WTC11 (cell line): ENCODE measurements around the gene LCN10. TPM values are rescaled to one million over a fixed set of nuclear protein-coding genes. Genes with fewer than 3 reads are reported as not detected.

ENCODE experiments used
- ATAC-seq: fragments of 200-7000 bp; cut with Tn5 transposase; 2 replicates; pipeline ENCODE4 v1.10.0; 2021; ENCODE audit warnings: mild to moderate bottlenecking, moderate library complexity
- CTCF ChIA-PET: fragments of 300-600 bp; sonication (Branson Sonifier 250); formaldehyde crosslinking; loops from one replicate; lab custom pipeline; 2021; ENCODE audit warnings: antibody characterized with exemption; lab: Charles Lee
- POLR2A ChIA-PET: fragments of 350-600 bp; sonication (Branson Sonifier 250); formaldehyde crosslinking; loops from one replicate; lab custom pipeline; 2021; ENCODE audit warnings: antibody characterized with exemption; lab: Charles Lee
- DNase-seq: peaks from one replicate; pipeline ENCODE4 v3.0.0; 2021; ENCODE audit warnings: low spot score
- H3K27ac Mint-ChIP-seq: 2 replicates; pipeline ENCODE4 v1.8.0; 2021; ENCODE audit warnings: mixed read lengths
- H3K27me3 Mint-ChIP-seq: 2 replicates; pipeline ENCODE4 v1.8.0; 2021; ENCODE audit warnings: low read depth, mild to moderate bottlenecking, moderate library complexity, mixed read lengths
- H3K36me3 Mint-ChIP-seq: 2 replicates; pipeline ENCODE4 v1.8.0; 2021; ENCODE audit warnings: mixed read lengths
- H3K4me1 Mint-ChIP-seq: 2 replicates; pipeline ENCODE4 v1.8.0; 2022; ENCODE audit warnings: mixed read lengths
- H3K4me3 Mint-ChIP-seq: 2 replicates; pipeline ENCODE4 v1.8.0; 2021; ENCODE audit warnings: mild to moderate bottlenecking, moderate library complexity, mixed read lengths
- H3K9me3 Mint-ChIP-seq: 2 replicates; pipeline ENCODE4 v1.8.0; 2021; ENCODE audit warnings: mixed read lengths
- ARID4B ChIP-seq: sonication (generic); formaldehyde crosslinking; IDR thresholded peaks from 2 replicates; pipeline ENCODE4 v1.8.0; 2023; ENCODE audit warnings: missing genetic modification reagents, mild to moderate bottlenecking, borderline replicate concordance
- CBFB ChIP-seq: sonication (generic); formaldehyde crosslinking; IDR thresholded peaks from 2 replicates; pipeline ENCODE4 v1.8.1; 2022; ENCODE audit warnings: mild to moderate bottlenecking, low read depth, missing genetic modification reagents
- ETV6 ChIP-seq: sonication (generic); formaldehyde crosslinking; IDR thresholded peaks from 2 replicates; pipeline ENCODE4 v1.8.1; 2022; ENCODE audit warnings: mild to moderate bottlenecking, missing genetic modification reagents
- FOXJ3 ChIP-seq: sonication (generic); formaldehyde crosslinking; IDR thresholded peaks from 2 replicates; pipeline ENCODE4 v1.9.0; 2021; ENCODE audit warnings: missing genetic modification reagents, mild to moderate bottlenecking, borderline replicate concordance
- FOXK1 ChIP-seq: sonication (generic); formaldehyde crosslinking; IDR thresholded peaks from 2 replicates; pipeline ENCODE4 v1.8.0; 2022; ENCODE audit warnings: mild to moderate bottlenecking, moderate library complexity, missing genetic modification reagents
- FOXP4 ChIP-seq: sonication (generic); formaldehyde crosslinking; IDR thresholded peaks from 2 replicates; pipeline ENCODE4 v1.8.0; 2022; ENCODE audit warnings: mild to moderate bottlenecking, missing genetic modification reagents
- MXD4 ChIP-seq: fragments of 250-450 bp; sonication (Bioruptor Pico); IDR thresholded peaks from 2 replicates; pipeline ENCODE4 v1.8.0; 2021; ENCODE audit warnings: mild to moderate bottlenecking, moderate library complexity, borderline replicate concordance
- MYBL2 ChIP-seq: sonication (generic); formaldehyde crosslinking; IDR thresholded peaks from 2 replicates; pipeline ENCODE4 v1.8.1; 2023; ENCODE audit warnings: mild to moderate bottlenecking, moderate library complexity, missing genetic modification reagents
- NFE2L1 ChIP-seq: sonication (generic); formaldehyde crosslinking; IDR thresholded peaks from 2 replicates; pipeline ENCODE4 v1.8.1; 2023; ENCODE audit warnings: missing genetic modification reagents
- NR3C1 ChIP-seq: sonication (generic); formaldehyde crosslinking; conservative IDR thresholded peaks from 2 replicates; pipeline ENCODE4 v1.8.1; 2023; ENCODE audit warnings: low read depth, mild to moderate bottlenecking, missing genetic modification reagents
- TEAD4 ChIP-seq: sonication (generic); formaldehyde crosslinking; IDR thresholded peaks from 2 replicates; pipeline ENCODE4 v1.8.0; 2022; ENCODE audit warnings: mild to moderate bottlenecking, missing genetic modification reagents
- ZNF219 ChIP-seq: sonication (generic); formaldehyde crosslinking; IDR thresholded peaks from 2 replicates; pipeline ENCODE4 v1.8.0; 2023; ENCODE audit warnings: missing genetic modification reagents, mild to moderate bottlenecking, borderline replicate concordance
- ZNF396 ChIP-seq: fragments of 250-450 bp; sonication (Bioruptor Pico); IDR thresholded peaks from 2 replicates; pipeline ENCODE4 v1.8.0; 2021; ENCODE audit warnings: mild to moderate bottlenecking, moderate library complexity, borderline replicate concordance
- total RNA-seq: library from RNA; stranded (reverse); gene quantifications from 3 replicates; pipeline ENCODE4 v1.2.3, GENCODE V29; 2021
- TF ChIP-seq, protein P1 (sequence below): sonication (generic); formaldehyde crosslinking; IDR thresholded peaks from 2 replicates; pipeline ENCODE4 v1.8.1; 2023; ENCODE audit warnings: mild to moderate bottlenecking, missing genetic modification reagents, moderate library complexity
- TF ChIP-seq, protein P2 (sequence below): sonication (generic); formaldehyde crosslinking; IDR thresholded peaks from 2 replicates; pipeline ENCODE4 v1.8.0; 2022; ENCODE audit warnings: mild to moderate bottlenecking, missing genetic modification reagents

The LCN10 gene
- total RNA-seq, 1 experiment from 2014 or later: 2.4 TPM

GRCh38 chr9:136692185-136693134 is 50.3 kb downstream of the LCN10 start:
- CTCF ChIA-PET: interaction anchor here (1.3 to 4.9 kb wide), 4 partner anchors 9 to 205 kb away, joined by 3 to 44 read pairs (median 6); no protein-coding TSS in a partner anchor
- no peak for ATAC-seq
- H3K27me3 Mint-ChIP-seq: no peaks in the 10 kb centered on the region; the same call in 1 of the 2 replicates

More at GRCh38 chr9:136692185-136693134, 50.3 kb downstream of the LCN10 start:
- TF ChIP-seq FOXJ3: no peak
- TF ChIP-seq MYBL2: no peak
- no peak for TF ChIP-seq TEAD4 (CRISPR knock-in tag)
- TF ChIP-seq, protein P1, sequence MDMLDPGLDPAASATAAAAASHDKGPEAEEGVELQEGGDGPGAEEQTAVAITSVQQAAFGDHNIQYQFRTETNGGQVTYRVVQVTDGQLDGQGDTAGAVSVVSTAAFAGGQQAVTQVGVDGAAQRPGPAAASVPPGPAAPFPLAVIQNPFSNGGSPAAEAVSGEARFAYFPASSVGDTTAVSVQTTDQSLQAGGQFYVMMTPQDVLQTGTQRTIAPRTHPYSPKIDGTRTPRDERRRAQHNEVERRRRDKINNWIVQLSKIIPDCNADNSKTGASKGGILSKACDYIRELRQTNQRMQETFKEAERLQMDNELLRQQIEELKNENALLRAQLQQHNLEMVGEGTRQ (CRISPR knock-in tag): no peak
- TF ChIP-seq NR3C1 (CRISPR knock-in tag): no peak
- TF ChIP-seq CBFB: no peak
- TF ChIP-seq ARID4B (CRISPR knock-in tag): no peak
- TF ChIP-seq FOXK1 (CRISPR knock-in tag): no peak
- TF ChIP-seq ZNF219 (CRISPR knock-in tag): no peak
- TF ChIP-seq NFE2L1 (CRISPR knock-in tag): no peak
- TF ChIP-seq MXD4 (CRISPR knock-in tag): no peak
- no peak for TF ChIP-seq FOXP4 (CRISPR knock-in tag)
- TF ChIP-seq ETV6 (CRISPR knock-in tag): no peak
- TF ChIP-seq, protein P2, sequence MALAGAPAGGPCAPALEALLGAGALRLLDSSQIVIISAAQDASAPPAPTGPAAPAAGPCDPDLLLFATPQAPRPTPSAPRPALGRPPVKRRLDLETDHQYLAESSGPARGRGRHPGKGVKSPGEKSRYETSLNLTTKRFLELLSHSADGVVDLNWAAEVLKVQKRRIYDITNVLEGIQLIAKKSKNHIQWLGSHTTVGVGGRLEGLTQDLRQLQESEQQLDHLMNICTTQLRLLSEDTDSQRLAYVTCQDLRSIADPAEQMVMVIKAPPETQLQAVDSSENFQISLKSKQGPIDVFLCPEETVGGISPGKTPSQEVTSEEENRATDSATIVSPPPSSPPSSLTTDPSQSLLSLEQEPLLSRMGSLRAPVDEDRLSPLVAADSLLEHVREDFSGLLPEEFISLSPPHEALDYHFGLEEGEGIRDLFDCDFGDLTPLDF (CRISPR knock-in tag): no peak
- TF ChIP-seq ZNF396 (CRISPR knock-in tag): no peak
- TF ChIP-seq, all 79 proteins: peak for 0
- H3K36me3 Mint-ChIP-seq: no peaks in the 10 kb centered on the region
- peaks cover 13% of the 10 kb centered on the region for H3K4me1 Mint-ChIP-seq
- no peak overlapping the region for H3K27ac Mint-ChIP-seq
- no peak for DNase-seq
- no peaks in the 10 kb centered on the region for H3K9me3 Mint-ChIP-seq
- POLR2A ChIA-PET: no interaction called here
- H3K4me3 Mint-ChIP-seq: no peak overlapping the region
